Endodermal cell (in vitro differentiated cells): Measurements from ENCODE around the gene CDH20. TPM values are rescaled to one million over a fixed set of nuclear protein-coding genes. Genes with fewer than 3 reads are reported as not detected.

ENCODE experiments used
- DNase-seq: peaks from one replicate; pipeline ENCODE4 v3.0.0-alpha.2; 2017
- H3K27ac ChIP-seq: 2 replicates; pipeline ENCODE4 v1.5.1; 2013; ENCODE audit warnings: mild to moderate bottlenecking, low read depth, low read length, moderate library complexity
- H3K27me3 ChIP-seq: 2 replicates; pipeline ENCODE4 v1.6.1; 2013; ENCODE audit warnings: mild to moderate bottlenecking, low read length, moderate library complexity; ENCODE audit not compliant: insufficient read depth, control insufficient read depth, poor library complexity, severe bottlenecking
- H3K36me3 ChIP-seq: 2 replicates; pipeline ENCODE4 v1.7.0; 2013; ENCODE audit warnings: mild to moderate bottlenecking, low read length, moderate library complexity; ENCODE audit not compliant: control insufficient read depth, insufficient read depth
- H3K4me1 ChIP-seq: one replicate; pipeline ENCODE4 v1.7.0; 2013; ENCODE audit warnings: low read length; ENCODE audit not compliant: control insufficient read depth, insufficient read depth
- H3K4me3 ChIP-seq: 2 replicates; pipeline ENCODE4 v1.5.1; 2013; ENCODE audit warnings: mild to moderate bottlenecking, low read length, moderate library complexity
- H3K9ac ChIP-seq: 2 replicates; pipeline ENCODE4 v1.6.1; 2013; ENCODE audit warnings: mild to moderate bottlenecking, low read length, moderate library complexity; ENCODE audit not compliant: poor library complexity, severe bottlenecking; ENCODE audit errors: extremely low read depth
- H3K9me3 ChIP-seq: 2 replicates; pipeline ENCODE4 v1.6.1; 2013; ENCODE audit warnings: mild to moderate bottlenecking, low read length, moderate library complexity; ENCODE audit not compliant: control insufficient read depth
- H3K27ac Mint-ChIP-seq: 2 replicates; pipeline ENCODE4 v1.8.0; 2020; ENCODE audit warnings: mixed read lengths
- H3K27me3 Mint-ChIP-seq: 2 replicates; pipeline ENCODE4 v1.8.0; 2021; ENCODE audit warnings: mild to moderate bottlenecking, mixed read lengths; ENCODE audit not compliant: insufficient read depth
- H3K36me3 Mint-ChIP-seq: 2 replicates; pipeline ENCODE4 v1.8.0; 2020; ENCODE audit warnings: low read depth, mixed read lengths
- H3K4me1 Mint-ChIP-seq: 2 replicates; pipeline ENCODE4 v1.8.0; 2020; ENCODE audit warnings: mixed read lengths
- H3K4me3 Mint-ChIP-seq: 2 replicates; pipeline ENCODE4 v1.8.0; 2020; ENCODE audit warnings: mild to moderate bottlenecking, moderate library complexity, mixed read lengths
- H3K9me3 Mint-ChIP-seq: 2 replicates; pipeline ENCODE4 v1.8.0; 2020; ENCODE audit warnings: mild to moderate bottlenecking, mixed read lengths
- WGBS, 2 experiments: methylation state at CpG; one replicate each; pipeline versions ENCODE4 v1.1.5 to v1.1.7; 2013; ENCODE audit warnings: missing lambda C conversion rate in 2 of 2, mixed read lengths in 1 of 2; ENCODE audit not compliant: insufficient coverage in 1 of 2, insufficient read length in 1 of 2; 5-methylcytosine and 5-hydroxymethylcytosine counted together
- total RNA-seq, 2 donors: library from RNA; stranded (reverse); fragmentation: NEBNext Ultra II Directional in 1 of 2; extraction: Animal tissue kit (Norgen Biotek cat#: 25700) in 1 of 2; gene quantifications; 2 replicates in 1 of 2; 3 replicates in 1 of 2; pipeline ENCODE4 v1.2.1, GENCODE V29; 2021
- TF ChIP-seq, protein P1 (sequence below): fragments of 200-600 bp; sonication (generic); conservative IDR thresholded peaks from 2 replicates; pipeline ENCODE4 v1.5.0; 2021; ENCODE audit warnings: antibody characterized with exemption, mild to moderate bottlenecking

The CDH20 gene
- total RNA-seq, 2 donors from 2014 or later: 0.11 to 0.75 TPM

DNA sequence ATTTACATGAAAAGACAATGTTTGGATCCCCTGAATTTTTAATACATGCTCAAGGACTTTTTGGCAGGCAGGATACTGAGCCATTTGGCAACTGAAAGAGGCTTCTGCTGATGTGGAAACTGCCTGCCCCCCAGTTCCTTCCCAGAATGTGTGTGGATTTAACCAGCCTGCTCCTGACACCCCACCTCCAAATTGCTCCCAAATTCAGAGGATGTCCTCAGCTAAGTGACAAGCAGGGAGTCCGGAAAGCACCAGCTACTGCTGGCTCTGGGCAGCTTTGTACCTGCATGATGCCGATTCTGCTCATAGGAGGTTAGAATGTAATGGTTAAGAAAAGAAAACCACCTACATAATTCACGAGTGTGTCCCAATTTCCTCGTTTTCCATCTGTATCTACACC, 197.5 kb downstream of the CDH20 start:
- H3K9me3 ChIP-seq: no peaks in the 10 kb centered on the region
- DNase-seq: no peak
- no peaks in the 10 kb centered on the region for H3K36me3 Mint-ChIP-seq
- 90% methylated on average over 3 of the region's 4 CpGs; no CpG with 5 or more reads in 1 of the 2 experiments for WGBS, 2 experiments
- no peak overlapping the region for H3K27ac ChIP-seq
- H3K9me3 Mint-ChIP-seq: no peaks in the 10 kb centered on the region
- no peaks in the 10 kb centered on the region for H3K36me3 ChIP-seq
- H3K9ac ChIP-seq: no peak overlapping the region
- peaks cover 7% of the 10 kb centered on the region for H3K4me1 Mint-ChIP-seq
- H3K27me3 ChIP-seq: no peaks in the 10 kb centered on the region
- H3K27me3 Mint-ChIP-seq: no peaks in the 10 kb centered on the region
- no peak overlapping the region for H3K4me3 Mint-ChIP-seq
- H3K4me3 ChIP-seq: no peak overlapping the region
- peaks cover 4% of the 10 kb centered on the region for H3K4me1 ChIP-seq
- no peak overlapping the region for H3K27ac Mint-ChIP-seq
- TF ChIP-seq, protein P1, sequence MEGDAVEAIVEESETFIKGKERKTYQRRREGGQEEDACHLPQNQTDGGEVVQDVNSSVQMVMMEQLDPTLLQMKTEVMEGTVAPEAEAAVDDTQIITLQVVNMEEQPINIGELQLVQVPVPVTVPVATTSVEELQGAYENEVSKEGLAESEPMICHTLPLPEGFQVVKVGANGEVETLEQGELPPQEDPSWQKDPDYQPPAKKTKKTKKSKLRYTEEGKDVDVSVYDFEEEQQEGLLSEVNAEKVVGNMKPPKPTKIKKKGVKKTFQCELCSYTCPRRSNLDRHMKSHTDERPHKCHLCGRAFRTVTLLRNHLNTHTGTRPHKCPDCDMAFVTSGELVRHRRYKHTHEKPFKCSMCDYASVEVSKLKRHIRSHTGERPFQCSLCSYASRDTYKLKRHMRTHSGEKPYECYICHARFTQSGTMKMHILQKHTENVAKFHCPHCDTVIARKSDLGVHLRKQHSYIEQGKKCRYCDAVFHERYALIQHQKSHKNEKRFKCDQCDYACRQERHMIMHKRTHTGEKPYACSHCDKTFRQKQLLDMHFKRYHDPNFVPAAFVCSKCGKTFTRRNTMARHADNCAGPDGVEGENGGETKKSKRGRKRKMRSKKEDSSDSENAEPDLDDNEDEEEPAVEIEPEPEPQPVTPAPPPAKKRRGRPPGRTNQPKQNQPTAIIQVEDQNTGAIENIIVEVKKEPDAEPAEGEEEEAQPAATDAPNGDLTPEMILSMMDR: no peak

- no peak overlapping the region for H3K4me3 ChIP-seq
- H3K36me3 ChIP-seq: no peaks in the 10 kb centered on the region
- H3K4me3 Mint-ChIP-seq: no peak overlapping the region
- H3K9me3 Mint-ChIP-seq: no peaks in the 10 kb centered on the region
- H3K36me3 Mint-ChIP-seq: no peaks in the 10 kb centered on the region
- H3K9ac ChIP-seq: no peak overlapping the region
- no peaks in the 10 kb centered on the region for H3K27me3 ChIP-seq
- no peak overlapping the region for H3K27ac ChIP-seq
- no peak overlapping the region for H3K27ac Mint-ChIP-seq
- peaks cover 4% of the 10 kb centered on the region for H3K4me1 ChIP-seq
- DNase-seq: no peak
- no peaks in the 10 kb centered on the region for H3K27me3 Mint-ChIP-seq
- no peaks in the 10 kb centered on the region for H3K9me3 ChIP-seq
- TF ChIP-seq, protein P1: no peak
- peaks cover 7% of the 10 kb centered on the region for H3K4me1 Mint-ChIP-seq
- 91 to 93% methylated on average over 3 to 5 of the region's 6 CpGs for WGBS, 2 experiments
Observed at GRCh38 chr18:61531182-61531581, 198.0 kb downstream of the CDH20 start.

DNA sequence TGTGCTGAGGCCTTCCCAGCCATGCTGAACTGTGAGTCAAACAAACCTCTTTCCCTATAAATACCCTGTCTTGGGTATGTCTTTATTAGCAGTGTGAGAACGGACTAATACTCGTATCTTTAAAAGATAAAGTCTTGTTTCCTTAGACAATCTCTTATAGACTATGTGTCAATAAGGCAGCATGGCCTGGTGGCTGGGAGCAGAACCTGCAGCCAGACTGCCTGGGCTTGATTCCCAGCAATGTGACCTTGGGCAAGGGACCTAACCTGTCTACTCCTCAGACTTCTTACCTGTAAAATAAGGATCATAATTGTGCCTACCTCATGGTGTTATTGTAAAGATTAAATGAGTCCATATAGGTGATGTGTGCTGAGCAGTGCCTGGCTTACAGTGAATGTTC, 198.7 kb downstream of the CDH20 start:
- Mint-ChIP-seq H3K36me3 (no peaks in the 10 kb centered on the region), H3K9me3 (no peaks in the 10 kb centered on the region), H3K27ac (no peak overlapping the region), H3K4me3 (no peak overlapping the region), H3K4me1 (peaks cover 7% of the 10 kb centered on the region), H3K27me3 (no peaks in the 10 kb centered on the region)
- no peaks in the 10 kb centered on the region for H3K9me3 ChIP-seq
- H3K4me1 ChIP-seq: peaks cover 4% of the 10 kb centered on the region
- WGBS, 2 experiments: 33 to 50% methylated on average over 2 of the region's 2 CpGs
- H3K27me3 ChIP-seq: no peaks in the 10 kb centered on the region
- no peak overlapping the region for H3K4me3 ChIP-seq
- no peak for DNase-seq
- no peak overlapping the region for H3K9ac ChIP-seq
- no peaks in the 10 kb centered on the region for H3K36me3 ChIP-seq
- TF ChIP-seq, protein P1: peak; percentile 54
- no peak overlapping the region for H3K27ac ChIP-seq
